Measurements from ENCODE around the gene TMEM254. TPM values are rescaled to one million over a fixed set of nuclear protein-coding genes. Genes with fewer than 3 reads are reported as not detected.

Gene TMEM254
- total and polyA plus RNA-seq, 10 donors = 6.9 to 14.8 (median 10.7) TPM

DNA sequence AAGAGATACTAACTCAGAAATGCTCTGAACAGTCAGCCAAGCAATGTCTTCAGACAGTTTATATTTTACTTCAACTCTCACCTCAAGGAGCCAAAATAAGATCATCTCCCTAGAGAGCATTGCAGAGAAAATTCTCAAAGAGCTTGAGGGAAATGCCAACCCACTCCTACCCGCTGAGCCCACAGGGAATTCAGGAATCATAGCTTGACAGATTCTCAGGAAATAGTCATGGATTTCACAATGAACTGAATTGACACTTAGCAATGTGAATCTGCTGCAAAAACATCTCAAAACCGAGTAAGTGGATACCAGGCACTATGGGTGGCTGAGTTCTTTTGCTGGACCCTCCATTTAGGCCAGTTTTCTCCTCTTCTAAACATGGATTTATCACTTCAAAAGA, 44.3 kb downstream of the TMEM254 start:
- H3K4me3 ChIP-seq = no peak overlapping the region
- no peak for DNase-seq
- H3K4me1 ChIP-seq = no peaks in the 10 kb centered on the region
- no peaks in the 10 kb centered on the region for H3K36me3 ChIP-seq
- WGBS, 5 donors = 60 to 74% (median 67%) methylated on average over 2 of the region's 2 CpGs
- intact Hi-C loops (cut with DNase I; ENCODE audit: low total_unique reads) = no loop called here
- H3K27ac ChIP-seq = no peak overlapping the region
- no peaks in the 10 kb centered on the region for H3K9me3 ChIP-seq
- TF ChIP-seq POLR2AphosphoS5 (IDR thresholded peaks at IDR 0.05) = no peak
- no peak for TF ChIP-seq POLR2A (IDR thresholded peaks at IDR 0.05)
- TF ChIP-seq, protein P1, sequence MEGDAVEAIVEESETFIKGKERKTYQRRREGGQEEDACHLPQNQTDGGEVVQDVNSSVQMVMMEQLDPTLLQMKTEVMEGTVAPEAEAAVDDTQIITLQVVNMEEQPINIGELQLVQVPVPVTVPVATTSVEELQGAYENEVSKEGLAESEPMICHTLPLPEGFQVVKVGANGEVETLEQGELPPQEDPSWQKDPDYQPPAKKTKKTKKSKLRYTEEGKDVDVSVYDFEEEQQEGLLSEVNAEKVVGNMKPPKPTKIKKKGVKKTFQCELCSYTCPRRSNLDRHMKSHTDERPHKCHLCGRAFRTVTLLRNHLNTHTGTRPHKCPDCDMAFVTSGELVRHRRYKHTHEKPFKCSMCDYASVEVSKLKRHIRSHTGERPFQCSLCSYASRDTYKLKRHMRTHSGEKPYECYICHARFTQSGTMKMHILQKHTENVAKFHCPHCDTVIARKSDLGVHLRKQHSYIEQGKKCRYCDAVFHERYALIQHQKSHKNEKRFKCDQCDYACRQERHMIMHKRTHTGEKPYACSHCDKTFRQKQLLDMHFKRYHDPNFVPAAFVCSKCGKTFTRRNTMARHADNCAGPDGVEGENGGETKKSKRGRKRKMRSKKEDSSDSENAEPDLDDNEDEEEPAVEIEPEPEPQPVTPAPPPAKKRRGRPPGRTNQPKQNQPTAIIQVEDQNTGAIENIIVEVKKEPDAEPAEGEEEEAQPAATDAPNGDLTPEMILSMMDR (IDR thresholded peaks at IDR 0.05 in 8 of 11, conservative IDR thresholded peaks at IDR 0.05 in 3 of 11) = no peak
- peaks cover 0 to 6% (median 0%) of the 10 kb centered on the region in 7 donors for H3K27me3 ChIP-seq (replicated peaks in 1 of 7)

DNA sequence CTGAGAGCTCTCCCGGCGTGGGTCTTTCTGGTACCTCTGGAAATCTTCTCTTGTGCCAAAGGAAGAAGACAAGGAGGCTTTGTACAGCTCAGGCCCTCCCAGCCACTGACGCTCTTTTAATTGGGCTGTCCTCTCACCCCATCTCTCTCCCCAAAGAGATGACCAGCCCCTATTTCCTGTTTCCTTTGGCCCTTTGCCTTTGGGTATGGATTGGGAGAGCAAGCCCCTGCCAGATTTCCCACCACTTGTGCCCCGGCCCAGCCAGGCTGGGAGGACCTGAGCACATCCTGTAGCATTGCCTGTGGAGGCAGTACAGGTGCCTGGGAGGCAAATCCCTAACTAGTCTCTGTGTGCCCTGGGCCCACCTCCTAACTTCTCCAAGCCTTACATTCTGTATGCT, 48.4 kb downstream of the TMEM254 start:
- WGBS, 5 donors = 59 to 82% (median 72%) methylated on average over 4 of the region's 4 CpGs
- Histone ChIP-seq H3K27me3 (replicated peaks in 1 of 7) (peaks cover 0 to 10% (median 0%) of the 10 kb centered on the region in 7 donors), H3K27ac (no peak overlapping the region), H3K9me3 (no peaks in the 10 kb centered on the region), H3K36me3 (no peaks in the 10 kb centered on the region), H3K4me3 (no peak overlapping the region), H3K4me1 (no peaks in the 10 kb centered on the region)
- no peak for TF ChIP-seq POLR2A (IDR thresholded peaks at IDR 0.05)
- no peak for TF ChIP-seq POLR2AphosphoS5 (IDR thresholded peaks at IDR 0.05)
- TF ChIP-seq, protein P1 (IDR thresholded peaks at IDR 0.05 in 8 of 11, conservative IDR thresholded peaks at IDR 0.05 in 3 of 11) = no peak
- no peak for DNase-seq
- intact Hi-C loops (cut with DNase I; ENCODE audit: low total_unique reads) = no loop called here

DNA sequence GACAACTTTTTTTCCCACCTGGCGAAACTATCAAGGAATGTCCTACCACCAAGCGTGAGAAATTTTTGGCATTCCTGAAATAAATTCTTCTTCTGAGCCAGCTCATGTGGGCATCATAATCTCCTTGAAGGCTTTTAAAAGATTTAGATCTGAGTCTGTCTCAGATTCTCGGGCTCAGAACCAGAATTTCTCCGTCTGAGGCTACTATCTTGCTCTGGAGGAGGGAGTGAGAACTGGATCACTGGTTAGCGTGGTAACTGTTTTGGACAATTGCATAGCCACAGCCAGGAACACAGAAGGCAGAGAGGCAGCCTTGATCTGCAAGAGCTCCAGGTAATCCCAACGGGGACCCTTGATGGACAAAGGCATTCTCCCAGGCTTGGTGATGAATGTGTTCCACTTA, 53.0 kb downstream of the TMEM254 start:
- Histone ChIP-seq H3K27me3 (replicated peaks in 1 of 7) (peaks cover 0 to 52% (median 15%) of the 10 kb centered on the region in 7 donors), H3K4me3 (no peak overlapping the region), H3K4me1 (peaks cover 0 to 19% (median 11%) of the 10 kb centered on the region in 6 donors), H3K36me3 (no peaks in the 10 kb centered on the region), H3K27ac (no peak overlapping the region), H3K9me3 (no peaks in the 10 kb centered on the region)
- no peak for DNase-seq
- WGBS, 5 donors = 83 to 93% (median 89%) methylated on average over 5 to 6 of the region's 6 CpGs
- TF ChIP-seq POLR2AphosphoS5 (IDR thresholded peaks at IDR 0.05) (no peak), POLR2A (IDR thresholded peaks at IDR 0.05) (no peak)
- TF ChIP-seq, protein P1 (IDR thresholded peaks at IDR 0.05 in 8 of 11, conservative IDR thresholded peaks at IDR 0.05 in 3 of 11) = no peak
- intact Hi-C loops (cut with DNase I; ENCODE audit: low total_unique reads) = no loop called here

DNA sequence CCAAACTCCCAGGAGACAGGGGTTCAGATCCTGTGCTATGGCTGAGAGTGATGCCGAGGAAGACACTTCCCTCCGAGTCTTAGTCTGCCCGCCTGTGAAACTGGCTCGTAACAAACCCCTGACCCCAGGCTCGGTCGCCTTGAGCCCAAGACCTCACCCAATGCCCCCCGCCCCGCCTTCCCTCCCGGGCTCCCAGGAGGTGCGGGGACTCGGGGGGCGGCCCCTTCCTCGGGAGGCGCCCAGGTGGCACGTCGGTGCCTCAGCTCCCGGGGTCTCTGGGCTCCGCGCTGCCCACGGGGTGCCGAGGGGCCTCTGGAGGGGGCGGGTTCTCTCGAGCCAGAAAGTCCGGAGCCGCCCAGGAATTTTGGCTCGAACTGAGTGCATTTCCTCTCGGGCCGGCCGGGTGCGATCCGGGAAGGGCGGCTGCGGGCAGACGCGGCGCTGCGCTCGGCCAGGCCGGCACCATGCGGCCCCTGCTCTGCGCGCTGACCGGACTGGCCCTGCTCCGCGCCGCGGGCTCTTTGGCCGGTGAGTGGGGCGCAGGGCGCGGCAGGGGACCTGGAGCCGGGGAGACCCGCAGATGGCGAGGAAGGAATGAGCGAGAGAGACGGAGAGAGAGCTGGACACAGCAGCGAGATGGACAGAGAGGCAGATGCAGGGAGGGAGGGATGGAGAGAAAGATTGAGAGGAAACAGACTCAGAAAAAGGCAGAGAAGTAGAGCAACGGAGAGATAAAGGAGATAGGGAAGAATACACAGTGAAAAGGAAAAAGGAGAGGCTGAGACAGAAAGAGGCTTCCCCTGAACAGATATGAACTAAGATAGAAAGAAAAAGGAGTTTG, 54.1 kb downstream of the TMEM254 start, which contains the start of gene PLAC9:
Gene PLAC9 (plus strand): TSS at position 432 of the 841 bp plus-strand sequence. CDS start 33 bp downstream, at position 465.
- intact Hi-C loops (cut with DNase I; ENCODE audit: low total_unique reads) = no loop called here
- Histone ChIP-seq H3K27me3 (replicated peaks in 1 of 7) (peaks cover 0 to 60% (median 15%) of the 10 kb centered on the region in 7 donors), H3K9me3 (no peaks in the 10 kb centered on the region), H3K36me3 (no peaks in the 10 kb centered on the region), H3K27ac (peak within 1 kb of the TSS in 2 of 8 donors; percentile 18 to 50), H3K4me1 (peaks cover 0 to 19% (median 11%) of the 10 kb centered on the region in 6 donors), H3K4me3 (peak within 1 kb of the TSS in 7 of 8 donors; percentile 10 to 61 (median 18))
- no peak for DNase-seq
- WGBS, 5 donors = 4 to 7% (median 5%) methylated on average over 40 to 58 of the region's 58 CpGs
- no peak for TF ChIP-seq POLR2A (IDR thresholded peaks at IDR 0.05)
- peak in 2 of 3 donors; percentile 42 to 60 for TF ChIP-seq POLR2AphosphoS5 (IDR thresholded peaks at IDR 0.05)
- TF ChIP-seq, protein P1 (IDR thresholded peaks at IDR 0.05 in 8 of 11, conservative IDR thresholded peaks at IDR 0.05 in 3 of 11) = no peak
